ENCODE data around the gene FMR1.

DNA sequence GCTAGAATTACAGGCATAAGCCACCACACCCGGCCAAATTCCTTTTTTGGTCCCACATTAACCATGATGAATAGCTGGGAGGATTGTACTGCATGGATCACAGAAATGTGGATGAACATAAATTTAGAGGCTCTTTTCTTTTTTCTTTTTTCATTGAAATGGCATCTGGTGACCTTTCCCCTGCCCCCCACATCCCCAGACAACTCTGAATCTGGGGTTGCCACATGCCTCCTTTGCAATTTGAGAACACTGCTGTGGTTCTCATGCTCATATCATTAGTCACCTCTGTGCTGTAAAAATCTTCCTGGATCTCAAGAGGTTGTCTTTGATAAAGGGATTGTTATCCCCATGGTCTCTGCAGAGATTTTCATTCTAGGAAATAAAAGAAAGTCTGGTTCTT lies 46.6 kb downstream of the FMR1 start:
- TF ChIP-seq POLR2AphosphoS5 (IDR thresholded peaks at IDR 0.05; ENCODE audit: low read depth, low read length) (no peak), TAF1 (IDR thresholded peaks at IDR 0.05; ENCODE audit: borderline replicate concordance, insufficient read depth, low read length) (no peak)

Data from PFSK-1 (cell line).